Panc1 (cell line): ENCODE measurements around the gene TM9SF3.

Experiments used
- CTCF ChIP-seq: fragments of 450-650 bp; IDR thresholded peaks from 2 replicates; pipeline ENCODE4 v1.5.1; 2017; ENCODE audit warnings: mild to moderate bottlenecking
- POLR2AphosphoS5 ChIP-seq: IDR thresholded peaks from 2 replicates; pipeline ENCODE4 v1.6.1; 2012; ENCODE audit warnings: mild to moderate bottlenecking, low read depth, low read length, moderate library complexity
- SIN3A ChIP-seq: IDR thresholded peaks from 2 replicates; pipeline ENCODE4 v1.6.1; 2012; ENCODE audit warnings: low read depth, mild to moderate bottlenecking, low read length, moderate library complexity, borderline replicate concordance; ENCODE audit not compliant: insufficient read depth
- TCF7L2 ChIP-seq: IDR thresholded peaks from 2 replicates; pipeline ENCODE4 v1.6.1; 2011; ENCODE audit warnings: mild to moderate bottlenecking, low read depth, low read length, inconsistent platforms

DNA sequence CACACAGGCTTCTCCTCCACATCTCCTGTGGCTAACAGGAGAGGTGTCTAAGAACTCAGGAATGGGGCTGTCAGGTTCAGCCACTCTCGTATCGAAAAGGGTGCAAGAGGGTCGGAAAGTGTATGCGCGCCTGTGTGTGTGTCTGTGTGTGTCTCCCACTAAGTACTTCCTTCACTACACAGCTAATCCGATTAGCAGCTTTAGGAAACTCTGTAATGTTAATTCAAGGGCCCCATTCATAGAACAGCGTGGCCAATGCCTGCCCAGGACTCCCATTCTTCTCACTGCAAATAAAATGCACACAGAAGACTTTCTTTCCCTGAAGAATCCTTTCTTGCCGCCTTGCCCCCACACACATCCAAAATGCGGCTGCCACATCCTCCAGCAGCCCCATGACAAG, 112.9 kb downstream of the TM9SF3 start:
- TF ChIP-seq CTCF (no peak), TCF7L2 (no peak), POLR2AphosphoS5 (no peak), SIN3A (no peak)
